HCT116 (cell line): ENCODE data around the gene PDE7B.

ENCODE experiments used
- ATF3 ChIP-seq: IDR thresholded peaks from 2 replicates; pipeline ENCODE4 v1.6.1; 2012
- CBX3 ChIP-seq: IDR thresholded peaks from 2 replicates; pipeline ENCODE4 v1.6.1; 2012; ENCODE audit warnings: low read depth
- CTCF ChIP-seq, 3 experiments: fragments of 200-600 bp in 1 of 3; sonication (generic) in 1 of 3; IDR thresholded peaks in 2 of 3; conservative IDR thresholded peaks in 1 of 3; 2 replicates each; pipeline ENCODE4 v1.5.1; 2012 to 2017; ENCODE audit warnings: low read depth in 2 of 3, low read length in 2 of 3, antibody characterized with exemption in 1 of 3, borderline replicate concordance in 1 of 3, control low read depth in 1 of 3, mild to moderate bottlenecking in 1 of 3, mixed read lengths in 1 of 3, mixed run types in 1 of 3, moderate library complexity in 1 of 3; ENCODE audit not compliant: insufficient read depth in 1 of 3
- EZH2 ChIP-seq: fragments of 200-600 bp; sonication (generic); IDR thresholded peaks from 2 replicates; pipeline ENCODE4 v1.6.1; 2017; ENCODE audit warnings: antibody characterized with exemption, mixed run types
- EZH2phosphoT487 ChIP-seq: fragments of 200-600 bp; IDR thresholded peaks from 2 replicates; pipeline ENCODE4 v1.6.1; 2018; ENCODE audit warnings: antibody characterized with exemption, borderline replicate concordance
- MAX ChIP-seq: IDR thresholded peaks from 2 replicates; pipeline ENCODE4 v1.6.1; 2012
- POLR2A ChIP-seq: IDR thresholded peaks from 2 replicates; pipeline ENCODE4 v1.7.0; 2011; ENCODE audit warnings: borderline replicate concordance; ENCODE audit not compliant: insufficient read depth, insufficient read length; ENCODE audit errors: extremely low read depth
- POLR2AphosphoS5 ChIP-seq: IDR thresholded peaks from 2 replicates; pipeline ENCODE4 v1.6.1; 2011; ENCODE audit warnings: mild to moderate bottlenecking, low read depth, low read length, moderate library complexity
- SIN3A ChIP-seq: IDR thresholded peaks from 2 replicates; pipeline ENCODE4 v1.6.1; 2012; ENCODE audit warnings: low read depth
- SRF ChIP-seq: IDR thresholded peaks from 2 replicates; pipeline ENCODE4 v1.6.1; 2012; ENCODE audit warnings: low read depth
- TCF7L2 ChIP-seq: IDR thresholded peaks from 2 replicates; pipeline ENCODE4 v1.7.0; 2011; ENCODE audit warnings: borderline replicate concordance, inconsistent platforms; ENCODE audit not compliant: insufficient read depth, insufficient read length; ENCODE audit errors: extremely low read depth
- ZBTB33 ChIP-seq: IDR thresholded peaks from 2 replicates; pipeline ENCODE4 v1.6.1; 2011; ENCODE audit warnings: mild to moderate bottlenecking, low read length, moderate library complexity; ENCODE audit not compliant: insufficient replicate concordance; ENCODE audit errors: extremely low read depth
- ZNF274 ChIP-seq: fragments of 200-500 bp; sonication (Bioruptor generic); IDR thresholded peaks from 2 replicates; pipeline ENCODE4 v1.6.1; 2014; ENCODE audit warnings: mild to moderate bottlenecking, low read depth, low read length, inconsistent platforms

GRCh38 chr6:135946674-135947073, 95.2 kb downstream of the PDE7B start:
- no peak for TF ChIP-seq POLR2A
- TF ChIP-seq EZH2, result no peak
- no peak for TF ChIP-seq CTCF (IDR thresholded peaks at IDR 0.05 in 2 of 3, conservative IDR thresholded peaks at IDR 0.05 in 1 of 3; ENCODE audit: borderline replicate concordance in 1 of 3, insufficient read depth in 1 of 3, low read depth in 2 of 3, low read length in 2 of 3)
- TF ChIP-seq MAX, result no peak
- no peak for TF ChIP-seq ZNF274
- TF ChIP-seq CBX3, result no peak
- no peak for TF ChIP-seq EZH2phosphoT487
- TF ChIP-seq SRF, result no peak
- no peak for TF ChIP-seq TCF7L2
- TF ChIP-seq ZBTB33, result no peak
- no peak for TF ChIP-seq POLR2AphosphoS5
- no peak for TF ChIP-seq SIN3A
- no peak for TF ChIP-seq ATF3
